Astrocyte (in vitro differentiated cells and primary cell): ENCODE measurements around the gene LRRTM4. TPM values are rescaled to one million over a fixed set of nuclear protein-coding genes. Genes with fewer than 3 reads are reported as not detected.

Source experiments
- DNase-seq: peaks from one replicate; pipeline ENCODE4 v3.0.0-alpha.2; 2010; ENCODE audit warnings: low read depth
- FAIRE-seq: peaks from 2 replicates; lab custom pipeline; 2011; peaks lifted over from hg19 to GRCh38; lab: Jason Lieb, UNC
- H2AFZ ChIP-seq: 2 replicates; pipeline ENCODE4 v1.6.0; 2012; ENCODE audit warnings: low read depth, low read length, inconsistent platforms
- H3K27ac ChIP-seq: 2 replicates; pipeline ENCODE4 v1.5.1; 2011; ENCODE audit warnings: low read depth, low read length, inconsistent platforms
- H3K27me3 ChIP-seq: 2 replicates; pipeline ENCODE4 v1.6.0; 2011; ENCODE audit warnings: low read length, inconsistent platforms; ENCODE audit not compliant: insufficient read depth
- H3K36me3 ChIP-seq: 2 replicates; pipeline ENCODE4 v1.5.1; 2011; ENCODE audit warnings: low read length, inconsistent platforms; ENCODE audit not compliant: insufficient read depth
- H3K4me1 ChIP-seq: 2 replicates; pipeline ENCODE4 v1.5.1; 2011; ENCODE audit warnings: low read length, inconsistent platforms; ENCODE audit not compliant: insufficient read depth
- H3K4me2 ChIP-seq: 2 replicates; pipeline ENCODE4 v1.6.0; 2012; ENCODE audit warnings: low read length, inconsistent platforms
- H3K4me3 ChIP-seq: 2 replicates; pipeline ENCODE4 v1.5.1; 2011; ENCODE audit warnings: low read depth, mild to moderate bottlenecking, low read length, inconsistent platforms; ENCODE audit not compliant: insufficient read depth
- H3K79me2 ChIP-seq: 2 replicates; pipeline ENCODE4 v1.6.0; 2012; ENCODE audit warnings: mild to moderate bottlenecking, low read length, inconsistent platforms; ENCODE audit not compliant: insufficient read depth
- H3K9ac ChIP-seq: 2 replicates; pipeline ENCODE4 v1.6.0; 2012; ENCODE audit warnings: mild to moderate bottlenecking, low read length, inconsistent platforms
- H3K9me3 ChIP-seq: 2 replicates; pipeline ENCODE4 v1.5.1; 2012; ENCODE audit warnings: low read depth, mild to moderate bottlenecking, low read length, inconsistent platforms; ENCODE audit not compliant: insufficient read depth
- H4K20me1 ChIP-seq: 2 replicates; pipeline ENCODE4 v1.6.0; 2012; ENCODE audit warnings: low read length, inconsistent platforms; ENCODE audit not compliant: insufficient read depth
- H3K27ac Mint-ChIP-seq: one replicate; pipeline ENCODE4 v1.8.0; 2021; ENCODE audit warnings: mild to moderate bottlenecking, mixed read lengths; ENCODE audit not compliant: unreplicated experiment
- H3K27me3 Mint-ChIP-seq: one replicate; pipeline ENCODE4 v1.8.0; 2021; ENCODE audit warnings: low read depth, mixed read lengths; ENCODE audit not compliant: unreplicated experiment
- H3K36me3 Mint-ChIP-seq: one replicate; pipeline ENCODE4 v1.8.0; 2021; ENCODE audit warnings: low read depth, mixed read lengths; ENCODE audit not compliant: unreplicated experiment
- H3K4me1 Mint-ChIP-seq: one replicate; pipeline ENCODE4 v1.8.0; 2021; ENCODE audit warnings: low read depth, mixed read lengths; ENCODE audit not compliant: unreplicated experiment
- H3K4me3 Mint-ChIP-seq: one replicate; pipeline ENCODE4 v1.8.0; 2021; ENCODE audit warnings: mild to moderate bottlenecking, moderate library complexity, mixed read lengths; ENCODE audit not compliant: unreplicated experiment
- H3K9me3 Mint-ChIP-seq: one replicate; pipeline ENCODE4 v1.8.0; 2021; ENCODE audit warnings: mild to moderate bottlenecking, mixed read lengths; ENCODE audit not compliant: unreplicated experiment
- CTCF ChIP-seq: IDR thresholded peaks from 2 replicates; pipeline ENCODE4 v1.5.1; 2011; ENCODE audit warnings: low read depth, mild to moderate bottlenecking, inconsistent platforms, low read length, moderate library complexity; ENCODE audit not compliant: insufficient read depth
- EZH2 ChIP-seq: IDR thresholded peaks from 2 replicates; pipeline ENCODE4 v1.6.1; 2012; ENCODE audit warnings: mild to moderate bottlenecking, low read length, inconsistent platforms; ENCODE audit not compliant: insufficient read depth
- total RNA-seq: library from RNA; stranded (reverse); gene quantifications from 2 replicates; pipeline ENCODE4 v1.2.1, GENCODE V29; 2021

LRRTM4 gene
- total RNA-seq, 1 donor from 2014 or later, result 0.59 TPM

GRCh38 chr2:76862901-76863300 lies 659.3 kb downstream of the LRRTM4 start:
- Histone ChIP-seq H3K4me3 (no peak overlapping the region), H3K36me3 (no peaks in the 10 kb centered on the region), H3K27ac (no peak overlapping the region), H3K4me1 (no peaks in the 10 kb centered on the region), H3K79me2 (no peaks in the 10 kb centered on the region), H3K27me3 (no peaks in the 10 kb centered on the region), H3K9me3 (no peaks in the 10 kb centered on the region), H2AFZ (no peak overlapping the region), H3K9ac (no peak overlapping the region), H3K4me2 (no peak overlapping the region), H4K20me1 (no peaks in the 10 kb centered on the region)
- no peak for TF ChIP-seq EZH2
- TF ChIP-seq CTCF, result no peak
- DNase-seq (no peak), FAIRE-seq (no peak)
- Mint-ChIP-seq H3K4me3 (no peak overlapping the region), H3K27me3 (no peaks in the 10 kb centered on the region), H3K36me3 (no peaks in the 10 kb centered on the region), H3K4me1 (peaks cover 23% of the 10 kb centered on the region), H3K9me3 (no peaks in the 10 kb centered on the region), H3K27ac (no peak overlapping the region)

DNA sequence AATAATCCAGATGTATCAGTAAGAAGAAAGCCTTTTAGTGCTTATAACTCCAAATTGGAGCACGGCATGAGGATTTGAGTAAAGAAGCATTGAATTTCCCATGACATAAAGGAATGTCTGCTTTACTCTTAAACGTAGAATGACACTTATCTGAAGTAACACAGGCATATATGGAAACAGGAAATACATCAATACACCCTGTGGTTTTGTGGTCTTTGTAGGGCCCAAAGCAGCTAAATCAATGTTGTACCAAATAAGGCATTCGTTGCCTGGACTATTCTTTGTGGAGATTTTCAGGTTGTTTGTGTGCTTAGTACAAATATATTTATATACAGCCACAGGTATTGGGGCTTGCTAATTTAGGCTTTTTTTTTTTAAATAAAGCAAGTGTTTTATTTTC lies 660.5 kb downstream of the LRRTM4 start:
- no peaks in the 10 kb centered on the region for H3K36me3 ChIP-seq
- no peak for FAIRE-seq
- Mint-ChIP-seq H3K27ac (no peak overlapping the region), H3K4me1 (peaks cover 14% of the 10 kb centered on the region), H3K9me3 (no peaks in the 10 kb centered on the region), H3K4me3 (no peak overlapping the region), H3K36me3 (no peaks in the 10 kb centered on the region), H3K27me3 (no peaks in the 10 kb centered on the region)
- no peak for DNase-seq
- H3K9me3 ChIP-seq, result no peaks in the 10 kb centered on the region
- H3K79me2 ChIP-seq, result no peaks in the 10 kb centered on the region
- no peak overlapping the region for H3K9ac ChIP-seq
- H2AFZ ChIP-seq, result no peak overlapping the region
- H3K27ac ChIP-seq, result no peak overlapping the region
- TF ChIP-seq EZH2 (no peak), CTCF (no peak)
- H4K20me1 ChIP-seq, result no peaks in the 10 kb centered on the region
- H3K4me1 ChIP-seq, result no peaks in the 10 kb centered on the region
- no peak overlapping the region for H3K4me3 ChIP-seq
- no peaks in the 10 kb centered on the region for H3K27me3 ChIP-seq
- no peak overlapping the region for H3K4me2 ChIP-seq

- no peak for FAIRE-seq
- H2AFZ ChIP-seq, result no peak overlapping the region
Observed at GRCh38 chr2:76851000-76851399, 671.2 kb downstream of the LRRTM4 start.

More at GRCh38 chr2:76851000-76851399, 671.2 kb downstream of the LRRTM4 start:
- Histone ChIP-seq H3K4me1 (no peaks in the 10 kb centered on the region), H3K9ac (no peak overlapping the region), H3K4me3 (no peak overlapping the region), H3K27me3 (no peaks in the 10 kb centered on the region), H3K4me2 (no peak overlapping the region), H3K79me2 (no peaks in the 10 kb centered on the region), H3K9me3 (no peaks in the 10 kb centered on the region), H3K27ac (no peak overlapping the region), H4K20me1 (no peaks in the 10 kb centered on the region), H3K36me3 (no peaks in the 10 kb centered on the region)
- DNase-seq, result no peak
- no peaks in the 10 kb centered on the region for H3K9me3 Mint-ChIP-seq
- H3K4me1 Mint-ChIP-seq, result no peaks in the 10 kb centered on the region
- no peaks in the 10 kb centered on the region for H3K36me3 Mint-ChIP-seq
- H3K27ac Mint-ChIP-seq, result no peak overlapping the region
- TF ChIP-seq CTCF (no peak), EZH2 (no peak)
- H3K4me3 Mint-ChIP-seq, result no peak overlapping the region
- H3K27me3 Mint-ChIP-seq, result no peaks in the 10 kb centered on the region
